GM21423 (cell line): ENCODE data around the gene HINFP.
"Not testable (repeated sequence)": the region's sequence is repeated elsewhere in the genome, so short reads cannot be mapped to it uniquely, and the experiment has no call there.

Source experiments
- ATAC-seq: cut with Tn5 transposase; IDR thresholded peaks from one replicate; pipeline ENCODE4 v1.9.1; 2021; ENCODE audit warnings: mild to moderate bottlenecking, moderate library complexity; ENCODE audit not compliant: unreplicated experiment

The HINFP gene

GRCh38 chr11:119154178-119154577 lies 32.8 kb downstream of the HINFP start:
- ATAC-seq = no peak

GRCh38 chr11:119155733-119156492 lies 34.5 kb downstream of the HINFP start:
- no peak for ATAC-seq

GRCh38 chr11:119156496-119156895 lies 35.1 kb downstream of the HINFP start:
- no peak for ATAC-seq

- no peak for ATAC-seq
Observed at GRCh38 chr11:119157063-119157462, 35.7 kb downstream of the HINFP start.

GRCh38 chr11:119158467-119158866 lies 37.1 kb downstream of the HINFP start:
- no peak for ATAC-seq

- no peak for ATAC-seq
Observed at GRCh38 chr11:119160151-119160550, 38.8 kb downstream of the HINFP start.

GRCh38 chr11:119161871-119162270 lies 40.5 kb downstream of the HINFP start:
- no peak for ATAC-seq

- no peak for ATAC-seq
Observed at GRCh38 chr11:119166368-119167076, 45.1 kb downstream of the HINFP start.

GRCh38 chr11:119167077-119167458 lies 45.7 kb downstream of the HINFP start:
- not testable (repeated sequence) for ATAC-seq

- no peak for ATAC-seq
Observed at GRCh38 chr11:119167933-119168332, 46.6 kb downstream of the HINFP start.

- peak; percentile 88 for ATAC-seq
Observed at GRCh38 chr11:119168471-119169281, 47.3 kb downstream of the HINFP start, which contains the start of gene NLRX1. Gene NLRX1 (plus strand): TSS chr11:119168725. CDS start chr11:119171404, 2,679 bp downstream.

GRCh38 chr11:119169282-119169719 lies 47.9 kb downstream of the HINFP start:
- peak; percentile 18 for ATAC-seq

- no peak for ATAC-seq
Observed at GRCh38 chr11:119172513-119172912, 51.1 kb downstream of the HINFP start.

GRCh38 chr11:119173453-119173852 lies 52.1 kb downstream of the HINFP start:
- ATAC-seq = no peak

GRCh38 chr11:119175493-119176077 lies 54.2 kb downstream of the HINFP start:
- no peak for ATAC-seq

GRCh38 chr11:119178166-119178680 lies 56.8 kb downstream of the HINFP start:
- no peak for ATAC-seq

- ATAC-seq = no peak
Observed at GRCh38 chr11:119179342-119179741, 58.0 kb downstream of the HINFP start.

- ATAC-seq = no peak
Observed at GRCh38 chr11:119179983-119180382, 58.6 kb downstream of the HINFP start.

GRCh38 chr11:119180729-119181676 lies 59.6 kb downstream of the HINFP start:
- ATAC-seq = no peak
